A673 (cell line): ENCODE results near the gene GABBR1. TPM values are rescaled to one million over a fixed set of nuclear protein-coding genes. Genes with fewer than 3 reads are reported as not detected.

Source experiments
- BruUV-seq: library from RNA; stranded (reverse); fragments of 400-500 nt; replicated peaks from 2 replicates; lab custom pipeline; 2021; lab: Mats Ljungman, UMichigan
- CTCF ChIA-PET: fragments of 300-600 bp; sonication (Branson Sonifier 250); formaldehyde crosslinking; loops from one replicate; lab custom pipeline; 2022; ENCODE audit warnings: antibody characterized with exemption; lab: Charles Lee
- POLR2A ChIA-PET: fragments of 300-600 bp; sonication (Branson Sonifier 250); formaldehyde crosslinking; loops from one replicate; lab custom pipeline; 2022; ENCODE audit warnings: antibody characterized with exemption; ENCODE audit not compliant: low non-redundant PET; lab: Charles Lee
- DNase-seq: peaks from one replicate; pipeline ENCODE4 v3.0.0-alpha.2; 2015; ENCODE audit warnings: low spot score
- H3K27ac ChIP-seq: fragments of 200-600 bp; sonication (generic); 2 replicates; pipeline ENCODE4 v1.5.1; 2016; ENCODE audit warnings: mixed run types, low read depth, mild to moderate bottlenecking, mixed read lengths, antibody characterized with exemption, low read length; ENCODE audit not compliant: poor library complexity, severe bottlenecking
- H3K27me3 ChIP-seq: fragments of 200-600 bp; sonication (generic); replicated peaks from 2 replicates; pipeline ENCODE4 v1.6.1; 2017; ENCODE audit warnings: mixed run types, low read depth, mild to moderate bottlenecking, mixed read lengths, antibody characterized with exemption, low read length; ENCODE audit not compliant: insufficient read depth, poor library complexity
- H3K36me3 ChIP-seq: fragments of 200-600 bp; sonication (generic); 2 replicates; pipeline ENCODE4 v1.6.1; 2016; ENCODE audit warnings: mixed run types, mild to moderate bottlenecking, mixed read lengths, antibody characterized with exemption, low read length; ENCODE audit not compliant: insufficient read depth, poor library complexity, severe bottlenecking
- H3K4me1 ChIP-seq: fragments of 200-600 bp; sonication (generic); 2 replicates; pipeline ENCODE4 v1.6.1; 2017; ENCODE audit warnings: mixed run types, mild to moderate bottlenecking, mixed read lengths, antibody characterized with exemption, low read length; ENCODE audit not compliant: insufficient read depth, poor library complexity, severe bottlenecking
- H3K4me3 ChIP-seq: fragments of 200-600 bp; sonication (generic); 2 replicates; pipeline ENCODE4 v1.5.1; 2016; ENCODE audit warnings: low read depth, mixed run types, mild to moderate bottlenecking, mixed read lengths, low read length; ENCODE audit not compliant: poor library complexity, severe bottlenecking
- H3K9me3 ChIP-seq: fragments of 200-600 bp; sonication (generic); 2 replicates; pipeline ENCODE4 v1.6.1; 2016; ENCODE audit warnings: mixed run types, low read depth, mild to moderate bottlenecking, mixed read lengths, antibody characterized with exemption, low read length; ENCODE audit not compliant: poor library complexity, severe bottlenecking
- EZH2 ChIP-seq: fragments of 200-600 bp; sonication (generic); IDR thresholded peaks from 2 replicates; pipeline ENCODE4 v1.6.1; 2017; ENCODE audit warnings: borderline replicate concordance, low read depth, mild to moderate bottlenecking, mixed read lengths, antibody characterized with exemption, low read length; ENCODE audit not compliant: poor library complexity, severe bottlenecking
- intact Hi-C: fragments of 100-400 bp; cut with micrococcal nuclease; formaldehyde crosslinking; loops from one replicate; pipeline ENCODE4 v1.10.0; 2022; ENCODE audit not compliant: unreplicated experiment
- total RNA-seq: library from RNA; stranded (reverse); gene quantifications from 2 replicates; pipeline ENCODE4 v1.2.3, GENCODE V29; 2021
- TF ChIP-seq, protein P1 (sequence below): fragments of 300-800, 200-600 bp; sonication (generic); conservative IDR thresholded peaks from 2 replicates; pipeline ENCODE4 v1.5.1; 2017; ENCODE audit warnings: low read depth, mild to moderate bottlenecking, antibody characterized with exemption, low read length, moderate library complexity, mixed read lengths

Gene GABBR1
- total RNA-seq, 1 experiment from 2014 or later = 81.3 TPM

GRCh38 chr6:29630315-29630714, 2.7 kb downstream of the GABBR1 start:
- Histone ChIP-seq H3K4me1 (peaks cover 53% of the 10 kb centered on the region), H3K9me3 (no peaks in the 10 kb centered on the region), H3K36me3 (no peaks in the 10 kb centered on the region), H3K27ac (no peak overlapping the region), H3K27me3 (no peaks in the 10 kb centered on the region), H3K4me3 (no peak overlapping the region)
- intact Hi-C loops = no loop called here
- ChIA-PET CTCF (interaction anchor here (1.1 kb wide), 1 partner anchor 20 kb away, joined by 3 read pairs; no protein-coding TSS in a partner anchor), POLR2A (no interaction called here)
- no peak for DNase-seq
- BruUV-seq = no TSS peak
- TF ChIP-seq EZH2 = no peak
- TF ChIP-seq, protein P1, sequence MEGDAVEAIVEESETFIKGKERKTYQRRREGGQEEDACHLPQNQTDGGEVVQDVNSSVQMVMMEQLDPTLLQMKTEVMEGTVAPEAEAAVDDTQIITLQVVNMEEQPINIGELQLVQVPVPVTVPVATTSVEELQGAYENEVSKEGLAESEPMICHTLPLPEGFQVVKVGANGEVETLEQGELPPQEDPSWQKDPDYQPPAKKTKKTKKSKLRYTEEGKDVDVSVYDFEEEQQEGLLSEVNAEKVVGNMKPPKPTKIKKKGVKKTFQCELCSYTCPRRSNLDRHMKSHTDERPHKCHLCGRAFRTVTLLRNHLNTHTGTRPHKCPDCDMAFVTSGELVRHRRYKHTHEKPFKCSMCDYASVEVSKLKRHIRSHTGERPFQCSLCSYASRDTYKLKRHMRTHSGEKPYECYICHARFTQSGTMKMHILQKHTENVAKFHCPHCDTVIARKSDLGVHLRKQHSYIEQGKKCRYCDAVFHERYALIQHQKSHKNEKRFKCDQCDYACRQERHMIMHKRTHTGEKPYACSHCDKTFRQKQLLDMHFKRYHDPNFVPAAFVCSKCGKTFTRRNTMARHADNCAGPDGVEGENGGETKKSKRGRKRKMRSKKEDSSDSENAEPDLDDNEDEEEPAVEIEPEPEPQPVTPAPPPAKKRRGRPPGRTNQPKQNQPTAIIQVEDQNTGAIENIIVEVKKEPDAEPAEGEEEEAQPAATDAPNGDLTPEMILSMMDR = no peak

DNA sequence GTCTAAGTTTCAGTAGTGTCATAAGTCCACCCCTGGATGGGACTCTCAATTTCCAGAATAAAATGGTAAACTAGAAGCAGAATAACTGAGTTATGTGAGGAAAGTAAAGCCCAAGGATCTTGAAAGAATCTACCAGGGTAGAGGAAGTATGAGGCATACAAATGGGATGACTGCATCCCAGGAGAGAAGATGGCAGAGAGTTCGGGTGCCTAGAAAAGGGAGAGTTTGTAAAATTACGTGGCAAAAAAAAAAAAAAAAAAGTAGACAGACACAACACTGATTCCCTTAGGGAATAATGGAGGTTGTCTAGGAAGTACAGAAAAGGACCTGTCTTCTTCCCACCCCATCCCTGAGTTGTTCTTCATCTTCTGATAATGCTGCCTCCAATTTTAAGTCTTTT, 3.4 kb downstream of the GABBR1 start:
- no peak for TF ChIP-seq EZH2
- TF ChIP-seq, protein P1 = no peak
- intact Hi-C loops = no loop called here
- POLR2A ChIA-PET = no interaction called here

GRCh38 chr6:29628419-29629281, 4.3 kb downstream of the GABBR1 start:
- no peaks in the 10 kb centered on the region for H3K9me3 ChIP-seq
- peaks cover 59% of the 10 kb centered on the region for H3K4me1 ChIP-seq
- TF ChIP-seq EZH2 = no peak
- TF ChIP-seq, protein P1 = peak; percentile 81
- H3K4me3 ChIP-seq = peak overlapping the region; percentile 90
- peak; percentile 92 for DNase-seq
- ChIA-PET CTCF (interaction anchor here (0.7 to 1.6 kb wide), 2 partner anchors 13 to 25 kb away, joined by 7 to 8 read pairs; no protein-coding TSS in a partner anchor), POLR2A (interaction anchor here (0.5 to 0.6 kb wide), 3 partner anchors 21 to 877 kb away, joined by 3 to 4 read pairs (median 4); no protein-coding TSS in a partner anchor)
- no TSS peak for BruUV-seq
- H3K36me3 ChIP-seq = peaks cover 5% of the 10 kb centered on the region
- intact Hi-C loops = no loop called here
- H3K27ac ChIP-seq = peak overlapping the region; percentile 86
- H3K27me3 ChIP-seq = no peaks in the 10 kb centered on the region

More for the DNA sequence above, 3.4 kb downstream of the GABBR1 start:
- H3K4me3 ChIP-seq = peak overlapping the region; percentile 90
- H3K27me3 ChIP-seq = no peaks in the 10 kb centered on the region
- peaks cover 60% of the 10 kb centered on the region for H3K4me1 ChIP-seq
- peak overlapping the region; percentile 55 for H3K27ac ChIP-seq
- DNase-seq = no peak
- H3K36me3 ChIP-seq = no peaks in the 10 kb centered on the region
- no peaks in the 10 kb centered on the region for H3K9me3 ChIP-seq
- CTCF ChIA-PET = interaction anchor here (1.1 kb wide), 1 partner anchor 20 kb away, joined by 3 read pairs; no protein-coding TSS in a partner anchor
- BruUV-seq = no TSS peak
